K562 (cell line): Measurements from ENCODE around the gene METTL2B. TPM values are rescaled to one million over a fixed set of nuclear protein-coding genes. Genes with fewer than 3 reads are reported as not detected.
A peak's percentile ranks its signal among the peaks of the same experiment; 100 is the strongest.

Experiments used
- ATF4 ChIP-seq: fragments of 450-650 bp; formaldehyde crosslinking; IDR thresholded peaks from 2 replicates; pipeline ENCODE4 v1.4.0; 2022; ENCODE audit warnings: mild to moderate bottlenecking, moderate library complexity
- CBX8 ChIP-seq: fragments of 200-600 bp; sonication (generic); IDR thresholded peaks from 2 replicates; pipeline ENCODE4 v1.6.1; 2012; ENCODE audit warnings: borderline replicate concordance, mixed run types, low read depth, mild to moderate bottlenecking, moderate library complexity, mixed read lengths, low read length, control low read depth, inconsistent platforms; ENCODE audit not compliant: poor library complexity, severe bottlenecking; ENCODE audit errors: extremely low read depth
- CXXC5 ChIP-seq: fragments of 250-450 bp; sonication (Bioruptor Pico); IDR thresholded peaks from 2 replicates; pipeline ENCODE4 v1.8.0; 2022; ENCODE audit warnings: inconsistent platforms, mild to moderate bottlenecking, moderate library complexity
- E2F8 ChIP-seq: fragments of 450-650 bp; IDR thresholded peaks from 2 replicates; pipeline ENCODE4 v1.7.1; 2018; ENCODE audit warnings: mild to moderate bottlenecking, low read depth; ENCODE audit not compliant: partially characterized antibody
- HMGN3 ChIP-seq: IDR thresholded peaks from 2 replicates; pipeline ENCODE4 v1.6.1; 2011; ENCODE audit warnings: borderline replicate concordance, low read depth, mild to moderate bottlenecking, mixed read lengths, low read length; ENCODE audit not compliant: insufficient read length; ENCODE audit errors: extremely low read depth
- JUN ChIP-seq, 2 experiments: sonication (generic) in 1 of 2; formaldehyde crosslinking in 1 of 2; IDR thresholded peaks; 2 replicates each; pipeline versions ENCODE4 v1.6.1 to v1.8.0; 2012 to 2022; ENCODE audit warnings: borderline replicate concordance in 2 of 2, mild to moderate bottlenecking in 2 of 2, improper control_type of control experiment in 1 of 2, low read depth in 1 of 2, low read length in 1 of 2, missing genetic modification reagents in 1 of 2
- KAT8 ChIP-seq: fragments of 450-650 bp; IDR thresholded peaks from 2 replicates; pipeline ENCODE4 v1.6.1; 2016; ENCODE audit warnings: low read depth, mild to moderate bottlenecking
- PYGO2 ChIP-seq: fragments of 450-650 bp; IDR thresholded peaks from 2 replicates; pipeline ENCODE4 v1.6.1; 2016; ENCODE audit warnings: mild to moderate bottlenecking, missing genetic modification characterization, moderate library complexity, missing compliant biosample characterization
- RAD21 ChIP-seq, 2 experiments: fragments of 250-450 bp in 1 of 2; fragments of 450-650 bp in 1 of 2; sonication (Bioruptor Pico) in 1 of 2; formaldehyde crosslinking in 1 of 2; IDR thresholded peaks in 1 of 2; conservative IDR thresholded peaks in 1 of 2; 2 replicates each; pipeline versions ENCODE4 v1.4.0 to v1.8.0; 2020 to 2022; ENCODE audit warnings: mild to moderate bottlenecking in 2 of 2, moderate library complexity in 1 of 2
- RBM15 ChIP-seq: fragments of 200-400 bp; formaldehyde crosslinking; IDR thresholded peaks from 2 replicates; pipeline ENCODE4 v1.6.1; 2018; ENCODE audit warnings: mild to moderate bottlenecking, low read length, moderate library complexity; ENCODE audit not compliant: insufficient read depth
- SETDB1 ChIP-seq: IDR thresholded peaks from one replicate; pipeline ENCODE4 v1.6.1; 2012; ENCODE audit warnings: low read length, control low read depth, inconsistent platforms
- SUPT5H ChIP-seq: fragments of 450-650 bp; IDR thresholded peaks from 2 replicates; pipeline ENCODE4 v1.6.1; 2016
- TBP ChIP-seq: optimal IDR thresholded peaks from 2 replicates; pipeline ENCODE3; 2011; ENCODE audit warnings: low read depth, low read length, improper control_type of control experiment
- XRCC4 ChIP-seq: IDR thresholded peaks from one replicate; pipeline ENCODE4 v1.6.1; 2011; ENCODE audit not compliant: insufficient read depth, insufficient read length; ENCODE audit errors: extremely low read depth
- ZNF232 ChIP-seq: sonication (generic); formaldehyde crosslinking; IDR thresholded peaks from 2 replicates; pipeline ENCODE4 v1.8.0; 2022; ENCODE audit warnings: mild to moderate bottlenecking, missing genetic modification reagents
- ZNF561 ChIP-seq: fragments of 450-650 bp; formaldehyde crosslinking; conservative IDR thresholded peaks from 2 replicates; pipeline ENCODE4 v1.4.0; 2020; ENCODE audit warnings: mild to moderate bottlenecking, moderate library complexity
- polyA plus RNA-seq, 8 experiments: library from polyadenylated mRNA; depleted of rRNA in 4 of 8; stranded (reverse) in 5 of 8; unstranded in 3 of 8; fragments of >200 nt; fragmentation: Nextera tagmentation in 2 of 8; fragmentation: Illumina TruSeq in 1 of 8; extraction: Ambion mirVana in 2 of 8; extraction: Trizol in 1 of 8; gene quantifications; 2 replicates each; pipeline versions ENCODE4 v1.2.1 to v1.2.3, GENCODE V29; 2011 to 2014; ENCODE audit warnings: inconsistent platforms in 1 of 8, missing spikeins in 1 of 8
- total RNA-seq, 7 experiments: library from RNA; depleted of rRNA in 6 of 7; stranded (reverse); fragments of >200 nt in 6 of 7; fragmentation: Illumina TruSeq in 2 of 7; extraction: Trizol in 2 of 7; gene quantifications; 2 replicates each; pipeline versions ENCODE4 v1.2.1 to v1.2.3, GENCODE V29; 2011 to 2021; ENCODE audit warnings: low replicate concordance in 1 of 7
- TF ChIP-seq, protein P1 (sequence below): fragments of 450-650 bp; formaldehyde crosslinking; IDR thresholded peaks from 2 replicates; pipeline ENCODE4 v1.4.0; 2020; ENCODE audit warnings: mild to moderate bottlenecking
- TF ChIP-seq, protein P2 (sequence below): IDR thresholded peaks from 2 replicates; pipeline ENCODE4 v1.6.1; 2014; ENCODE audit warnings: antibody characterized with exemption
- TF ChIP-seq, protein P3 (sequence below): sonication (generic); formaldehyde crosslinking; IDR thresholded peaks from 2 replicates; pipeline ENCODE4 v1.8.1; 2023; ENCODE audit warnings: mild to moderate bottlenecking, missing genetic modification reagents

METTL2B gene
- total and polyA plus RNA-seq, 9 of the 15 experiments (the other 6 are each of a cell fraction or from before 2014, with no cell fraction given), result 35.9 to 95.7 (median 79.2) TPM

GRCh38 chr7:128455543-128456254, 20.8 kb upstream of the METTL2B start, which contains the start of gene HILPDA (continued):
- TF ChIP-seq, protein P1, sequence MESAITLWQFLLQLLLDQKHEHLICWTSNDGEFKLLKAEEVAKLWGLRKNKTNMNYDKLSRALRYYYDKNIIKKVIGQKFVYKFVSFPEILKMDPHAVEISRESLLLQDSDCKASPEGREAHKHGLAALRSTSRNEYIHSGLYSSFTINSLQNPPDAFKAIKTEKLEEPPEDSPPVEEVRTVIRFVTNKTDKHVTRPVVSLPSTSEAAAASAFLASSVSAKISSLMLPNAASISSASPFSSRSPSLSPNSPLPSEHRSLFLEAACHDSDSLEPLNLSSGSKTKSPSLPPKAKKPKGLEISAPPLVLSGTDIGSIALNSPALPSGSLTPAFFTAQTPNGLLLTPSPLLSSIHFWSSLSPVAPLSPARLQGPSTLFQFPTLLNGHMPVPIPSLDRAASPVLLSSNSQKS (CRISPR knock-in tag), result no peak
- TF ChIP-seq TBP, result peak; percentile 88
- peak; percentile 82 for TF ChIP-seq SUPT5H
- 0 out of 2 replicates have a peak, but pooled peaks have one; percentile 56 for TF ChIP-seq ZNF232 (CRISPR knock-in tag)
- peak; percentile 99 for TF ChIP-seq HMGN3
- TF ChIP-seq CXXC5 (CRISPR knock-in tag), result peak; percentile 100
- no peak for TF ChIP-seq CBX8
- TF ChIP-seq JUN (IDR thresholded peaks at IDR 0.05; ENCODE audit: borderline replicate concordance, low read depth, low read length), result peak; percentile 69; the same call in 1 of the 2 replicates
- no peak for TF ChIP-seq JUN (CRISPR knock-in tag; IDR thresholded peaks at IDR 0.05; ENCODE audit: borderline replicate concordance)
- TF ChIP-seq RAD21 (CRISPR knock-in tag; conservative IDR thresholded peaks at IDR 0.05 in 1 of 2, IDR thresholded peaks at IDR 0.05 in 1 of 2), result peak in 1 of 2 experiments; percentile 8; a peak in 1 of 4 replicates
- no peak for TF ChIP-seq XRCC4
- TF ChIP-seq, protein P2, sequence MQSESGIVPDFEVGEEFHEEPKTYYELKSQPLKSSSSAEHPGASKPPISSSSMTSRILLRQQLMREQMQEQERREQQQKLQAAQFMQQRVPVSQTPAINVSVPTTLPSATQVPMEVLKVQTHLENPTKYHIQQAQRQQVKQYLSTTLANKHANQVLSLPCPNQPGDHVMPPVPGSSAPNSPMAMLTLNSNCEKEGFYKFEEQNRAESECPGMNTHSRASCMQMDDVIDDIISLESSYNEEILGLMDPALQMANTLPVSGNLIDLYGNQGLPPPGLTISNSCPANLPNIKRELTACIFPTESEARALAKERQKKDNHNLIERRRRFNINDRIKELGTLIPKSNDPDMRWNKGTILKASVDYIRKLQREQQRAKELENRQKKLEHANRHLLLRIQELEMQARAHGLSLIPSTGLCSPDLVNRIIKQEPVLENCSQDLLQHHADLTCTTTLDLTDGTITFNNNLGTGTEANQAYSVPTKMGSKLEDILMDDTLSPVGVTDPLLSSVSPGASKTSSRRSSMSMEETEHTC, result no peak
- 0 out of 2 replicates have a peak, but pooled peaks have one; percentile 20 for TF ChIP-seq ATF4 (CRISPR knock-in tag)
- no peak for TF ChIP-seq PYGO2 (tag)
- peak; percentile 79 for TF ChIP-seq E2F8
- peak; percentile 93 for TF ChIP-seq SETDB1
- TF ChIP-seq RBM15, result no peak
- TF ChIP-seq KAT8, result no peak
- no peak for TF ChIP-seq ZNF561 (CRISPR knock-in tag)
- TF ChIP-seq, protein P3, sequence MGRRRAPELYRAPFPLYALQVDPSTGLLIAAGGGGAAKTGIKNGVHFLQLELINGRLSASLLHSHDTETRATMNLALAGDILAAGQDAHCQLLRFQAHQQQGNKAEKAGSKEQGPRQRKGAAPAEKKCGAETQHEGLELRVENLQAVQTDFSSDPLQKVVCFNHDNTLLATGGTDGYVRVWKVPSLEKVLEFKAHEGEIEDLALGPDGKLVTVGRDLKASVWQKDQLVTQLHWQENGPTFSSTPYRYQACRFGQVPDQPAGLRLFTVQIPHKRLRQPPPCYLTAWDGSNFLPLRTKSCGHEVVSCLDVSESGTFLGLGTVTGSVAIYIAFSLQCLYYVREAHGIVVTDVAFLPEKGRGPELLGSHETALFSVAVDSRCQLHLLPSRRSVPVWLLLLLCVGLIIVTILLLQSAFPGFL, result peak; percentile 64; the same call in 1 of the 2 replicates
